ENCODE results near the gene VILL.

The VILL gene

DNA sequence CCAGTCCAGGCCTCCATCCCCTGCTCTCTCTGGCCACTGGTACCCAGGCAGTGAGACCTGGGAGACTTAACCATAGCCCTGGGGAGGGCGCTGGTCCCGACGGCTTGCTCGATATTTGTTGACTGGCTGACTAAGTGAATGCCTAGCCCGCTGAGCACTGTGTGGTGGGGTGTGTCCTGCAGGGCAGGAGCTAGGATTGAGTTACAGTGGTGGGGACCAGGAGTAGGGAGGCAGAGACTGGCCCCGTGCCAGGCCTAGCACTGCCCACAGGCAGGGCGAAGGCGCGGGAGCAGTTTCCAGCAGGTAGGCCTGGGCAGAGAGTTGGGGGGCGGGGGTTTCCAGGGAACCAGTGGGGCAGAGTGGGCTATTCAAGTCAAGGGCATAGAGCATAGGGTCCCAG lies at the start of gene VILL:
TSS of gene VILL (plus strand) at position 260 of the 400 bp plus-strand sequence. CDS start 2,887 bp downstream, outside the sequence.
- no peak for DNase-seq (ENCODE audit: low read depth in 2 of 2)

DNA sequence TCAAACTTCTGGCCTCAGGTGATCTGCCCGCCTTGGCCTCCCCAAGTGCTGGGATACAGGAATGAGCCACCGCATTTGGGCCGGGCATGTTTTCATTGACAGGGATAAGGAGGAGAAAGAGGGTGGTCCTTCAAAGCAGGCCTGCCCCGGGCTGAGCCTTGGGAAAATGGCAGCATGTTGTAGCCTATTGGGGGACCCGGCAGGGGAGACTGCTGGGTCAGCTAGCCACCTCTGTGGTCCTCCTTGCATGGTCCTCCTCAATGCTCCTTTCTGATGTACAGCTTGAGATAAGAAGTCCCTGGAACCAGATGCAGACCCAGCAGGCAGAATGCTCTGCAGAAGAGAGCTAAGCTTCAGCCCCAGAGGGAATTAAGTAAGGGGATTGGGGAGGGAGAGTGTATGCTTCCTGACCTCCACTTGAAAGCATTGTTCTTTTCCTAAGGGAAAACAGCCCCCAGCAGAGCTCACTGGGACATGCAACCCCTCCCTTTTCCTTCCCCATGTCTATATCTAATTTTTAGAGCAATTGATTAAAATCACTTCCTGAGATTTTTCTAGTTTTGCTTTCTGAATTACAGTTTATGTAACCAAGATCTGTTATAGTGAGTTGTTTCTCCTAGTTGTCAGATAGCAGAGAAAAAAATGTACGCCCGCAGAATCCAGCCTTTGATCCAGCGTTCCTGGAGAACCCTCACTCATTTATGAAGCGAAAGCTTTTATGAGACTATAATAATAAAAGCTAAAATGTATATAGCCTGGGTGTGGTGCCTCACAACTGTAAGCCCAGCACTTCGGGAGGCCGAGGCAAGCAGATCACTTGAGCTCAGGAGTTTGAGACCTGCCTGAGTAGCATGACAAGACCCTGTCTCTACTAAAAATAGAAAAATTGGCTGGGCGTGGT lies 48.7 kb upstream of the VILL start:
- no peak for DNase-seq (ENCODE audit: low read depth in 2 of 2)

DNA sequence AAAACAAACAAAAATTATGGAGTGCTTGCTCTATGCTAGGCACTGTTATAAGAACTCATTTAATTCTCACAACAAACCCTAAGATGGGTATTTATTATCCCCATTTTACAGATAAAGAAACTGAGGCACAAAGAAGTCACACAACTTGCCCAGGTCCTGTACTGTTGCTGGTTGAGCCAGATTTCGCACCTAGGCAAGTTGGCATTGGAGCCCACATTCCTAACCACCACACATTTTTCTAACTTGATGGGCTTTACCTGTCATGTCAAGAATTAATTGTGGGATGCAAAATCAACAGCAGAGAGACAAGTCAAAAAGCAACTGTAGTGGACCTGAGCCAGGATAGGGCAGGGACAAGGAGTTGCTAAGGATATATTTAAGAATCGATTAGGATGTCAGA lies 47.9 kb upstream of the VILL start:
- DNase-seq (ENCODE audit: low read depth in 2 of 2): no peak

DNA sequence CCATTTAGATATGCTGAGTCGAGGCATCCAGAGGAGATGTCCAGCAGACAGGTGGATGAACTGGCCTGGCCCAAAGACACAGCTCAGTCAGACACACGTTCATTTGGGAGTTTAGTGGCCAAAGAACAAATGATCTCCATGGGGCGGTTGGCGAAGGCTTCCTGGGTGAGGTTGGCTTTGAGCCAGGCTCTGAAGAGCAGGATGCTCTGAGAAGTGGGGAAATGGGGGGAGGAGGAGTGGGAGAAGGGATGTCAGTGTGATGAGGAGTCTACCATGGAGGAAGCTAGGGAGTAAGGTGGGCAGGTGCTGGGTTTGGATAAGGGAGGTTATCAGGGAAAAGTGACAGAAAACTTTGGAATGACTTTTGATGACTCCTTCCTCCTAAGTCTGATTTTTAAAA lies 47.5 kb upstream of the VILL start:
- no peak for DNase-seq (ENCODE audit: low read depth in 2 of 2)

DNA sequence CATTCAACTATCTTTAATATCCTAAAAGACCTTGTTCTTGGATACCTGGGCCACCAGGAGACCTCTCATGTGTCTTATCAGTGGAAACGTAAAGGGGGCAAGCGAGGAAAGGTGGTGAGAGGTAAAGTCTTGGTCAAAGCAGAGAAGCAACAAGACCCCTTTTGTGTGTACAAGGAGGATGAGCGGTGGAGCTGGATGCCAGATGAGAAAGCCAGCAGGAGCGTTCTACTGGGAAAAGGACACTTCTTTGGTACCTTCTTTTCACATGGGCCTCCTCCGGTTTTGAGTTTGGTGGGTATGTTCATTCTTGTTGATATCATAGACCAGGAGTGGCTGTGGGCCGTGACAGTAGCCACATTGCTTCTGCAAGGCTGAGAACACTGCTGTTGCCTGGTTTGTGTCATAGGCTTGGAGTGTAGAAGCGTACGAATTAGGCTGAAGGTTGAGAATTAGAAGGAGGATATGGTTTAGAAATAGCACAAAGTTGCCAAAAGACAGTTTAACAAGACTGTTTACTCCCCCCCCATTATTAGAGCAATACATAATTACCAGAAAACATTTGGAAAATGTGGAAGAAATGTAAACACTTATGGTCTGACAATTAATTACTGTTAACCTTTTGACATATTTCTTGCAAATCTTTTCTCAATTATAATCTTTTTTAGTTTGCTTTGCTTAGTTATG lies 46.8 kb upstream of the VILL start:
- DNase-seq (ENCODE audit: low read depth in 2 of 2): no peak

DNA sequence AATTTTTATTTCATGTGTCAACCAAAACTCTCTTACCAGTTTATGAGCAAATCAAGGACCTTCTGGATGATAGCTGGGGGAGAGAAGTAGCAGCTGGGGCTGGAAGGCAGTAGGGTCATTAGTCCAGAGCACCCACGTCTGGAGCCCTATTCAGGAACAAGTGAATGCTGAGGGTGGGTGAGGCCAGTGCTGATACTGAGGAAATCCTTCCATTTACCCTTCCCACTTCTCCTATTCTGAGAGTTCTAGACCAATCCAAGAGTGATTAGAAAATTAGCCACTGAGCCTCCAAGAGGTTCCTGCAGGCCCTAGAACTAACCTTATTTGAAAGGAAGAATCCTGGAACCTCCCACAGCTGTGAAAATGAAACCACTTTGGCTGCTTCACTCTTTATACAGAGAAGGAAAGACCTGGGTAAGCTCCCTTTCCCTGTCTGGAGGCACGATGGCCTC lies 46.2 kb upstream of the VILL start:
- no peak for DNase-seq (ENCODE audit: low read depth in 2 of 2)

DNA sequence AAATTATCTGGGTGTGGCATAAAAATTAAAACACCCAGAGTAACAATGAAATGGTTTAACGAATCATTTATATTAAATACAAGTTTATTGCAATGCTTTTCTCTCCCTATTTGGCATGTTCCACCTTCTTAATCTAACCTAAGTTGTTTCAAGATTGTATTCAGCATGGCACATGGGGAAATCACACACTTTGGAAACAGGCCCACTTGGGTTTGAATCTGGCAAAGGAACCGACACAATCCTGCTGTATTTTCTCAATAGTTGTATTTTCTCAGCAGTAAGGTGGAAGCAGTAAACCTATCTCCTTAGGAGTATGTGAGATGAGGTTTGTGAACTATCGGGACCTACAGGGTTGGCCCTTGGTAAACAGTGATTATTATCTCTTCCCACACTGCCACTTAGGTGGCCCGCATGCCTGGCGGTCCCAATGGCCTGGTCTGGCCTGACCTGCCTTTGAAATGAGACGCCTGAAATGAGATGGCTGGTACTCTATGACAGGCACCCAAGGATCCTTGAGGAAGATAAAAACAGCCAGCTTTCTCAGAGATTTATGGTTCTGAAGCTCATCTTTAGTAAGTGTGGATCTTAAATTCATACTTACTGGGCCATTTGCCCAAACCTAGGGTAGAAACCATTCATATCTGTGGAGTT lies 45.3 kb upstream of the VILL start:
- no peak for DNase-seq (ENCODE audit: low read depth in 2 of 2)

DNA sequence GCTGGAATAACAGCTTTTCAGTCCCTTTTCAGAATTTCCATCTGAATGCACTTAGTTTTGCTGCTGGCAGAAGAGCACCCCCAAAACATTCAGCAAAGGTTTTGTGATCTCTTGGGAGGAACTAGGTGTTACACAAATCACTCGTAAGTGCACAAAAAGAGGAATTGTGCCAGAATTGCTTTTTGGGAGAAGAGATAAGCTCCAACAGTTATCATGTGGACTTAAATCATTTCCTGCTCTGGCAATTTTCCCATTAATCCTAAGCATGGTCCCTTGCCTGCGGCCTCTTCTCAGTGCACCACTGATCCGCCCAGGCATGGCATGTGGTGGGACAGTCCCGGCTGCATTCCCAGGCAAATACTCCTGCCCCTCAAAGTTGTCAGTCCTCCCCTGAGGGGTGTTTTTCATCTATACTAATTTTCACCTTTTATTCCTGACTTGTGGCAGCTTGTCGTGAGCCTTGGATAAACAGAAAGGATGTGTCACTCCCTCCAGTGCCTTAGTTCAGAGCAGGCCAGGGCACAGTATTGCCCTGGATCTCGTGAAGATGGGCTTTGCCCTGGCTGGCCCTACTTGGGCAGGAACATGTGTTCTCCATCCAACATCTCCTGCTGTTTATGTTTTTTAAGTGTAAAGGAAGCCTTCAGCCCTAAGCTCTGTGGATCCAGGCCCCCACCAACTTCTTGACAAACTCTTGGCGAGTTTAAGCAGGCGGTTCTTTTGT lies 44.6 kb upstream of the VILL start:
- DNase-seq (ENCODE audit: low read depth in 2 of 2): no peak

DNA sequence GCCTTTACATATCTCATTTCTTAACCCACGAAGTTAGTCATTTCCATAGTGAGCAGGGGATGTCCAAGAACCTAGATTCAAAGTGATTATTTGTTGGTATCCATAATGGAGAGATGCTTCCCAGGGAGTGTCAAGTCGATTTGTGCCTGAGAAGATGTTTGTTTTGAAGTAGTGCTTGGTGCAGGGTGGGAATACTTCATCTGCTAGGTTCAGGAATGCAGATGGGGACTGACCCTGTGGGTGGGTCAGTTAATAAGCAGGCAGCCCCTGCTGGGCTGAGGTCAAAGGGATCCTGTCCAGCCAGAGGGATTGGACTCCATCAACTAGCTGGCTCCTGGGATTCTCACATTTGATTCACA lies 44.1 kb upstream of the VILL start:
- no peak for DNase-seq (ENCODE audit: low read depth in 2 of 2)

DNA sequence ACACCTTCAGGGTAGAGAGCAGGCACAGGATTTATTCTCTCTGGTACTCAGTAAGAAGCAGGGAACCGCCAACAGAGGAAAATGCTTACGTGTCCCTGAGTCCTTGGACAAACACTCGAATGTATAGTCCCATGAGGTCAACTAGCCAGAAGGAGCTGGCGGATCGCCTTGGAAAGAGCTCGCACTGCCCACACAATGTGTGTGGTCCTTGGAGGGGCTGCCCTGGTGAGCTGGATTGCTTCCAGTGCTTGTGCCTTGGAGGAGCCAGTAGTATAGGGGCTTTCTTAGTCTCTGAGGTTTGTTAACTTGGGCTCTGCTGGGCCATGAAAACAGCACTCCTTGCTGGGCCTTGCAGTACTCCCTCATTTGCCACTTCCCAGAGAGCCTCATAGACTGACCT lies 40.7 kb upstream of the VILL start:
- no peak for DNase-seq (ENCODE audit: low read depth in 2 of 2)

DNA sequence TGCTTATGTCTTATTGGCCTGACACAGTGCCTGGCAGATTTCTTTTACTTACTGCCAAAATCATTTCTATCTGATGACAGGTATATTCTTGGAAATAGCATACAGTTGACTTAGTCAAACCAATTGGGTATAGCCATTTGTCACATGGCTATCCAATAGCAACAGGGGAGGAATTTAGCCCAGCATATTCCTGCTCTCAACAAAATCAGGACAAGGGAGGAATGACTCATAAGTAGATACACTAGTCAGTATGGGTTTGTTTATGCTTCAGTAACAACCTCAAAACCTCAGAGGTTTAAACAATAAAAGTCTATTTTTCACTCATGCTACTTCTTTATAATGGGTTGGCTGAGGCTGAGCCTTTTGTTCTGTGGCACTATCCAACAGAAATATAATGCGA lies 38.0 kb upstream of the VILL start:
- DNase-seq (ENCODE audit: low read depth in 2 of 2): no peak

DNA sequence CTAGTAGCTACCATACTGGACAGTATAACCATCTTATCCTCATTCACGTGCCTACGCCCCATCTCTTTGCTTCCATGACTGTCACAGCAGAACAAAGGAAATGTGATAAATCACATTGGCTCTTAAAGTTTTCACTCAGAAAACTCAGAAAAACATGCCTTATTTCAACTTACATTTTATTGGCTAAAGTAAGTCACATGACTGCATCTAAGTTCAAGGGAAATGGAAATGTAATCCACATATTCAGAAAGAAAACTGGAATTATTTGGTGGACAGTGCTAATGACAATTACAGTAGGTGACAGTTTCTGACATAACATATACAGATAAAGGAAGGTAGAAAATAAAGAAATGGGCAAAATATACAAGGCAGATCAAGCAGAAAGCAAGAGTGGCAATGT lies 37.4 kb upstream of the VILL start:
- no peak for DNase-seq (ENCODE audit: low read depth in 2 of 2)

DNA sequence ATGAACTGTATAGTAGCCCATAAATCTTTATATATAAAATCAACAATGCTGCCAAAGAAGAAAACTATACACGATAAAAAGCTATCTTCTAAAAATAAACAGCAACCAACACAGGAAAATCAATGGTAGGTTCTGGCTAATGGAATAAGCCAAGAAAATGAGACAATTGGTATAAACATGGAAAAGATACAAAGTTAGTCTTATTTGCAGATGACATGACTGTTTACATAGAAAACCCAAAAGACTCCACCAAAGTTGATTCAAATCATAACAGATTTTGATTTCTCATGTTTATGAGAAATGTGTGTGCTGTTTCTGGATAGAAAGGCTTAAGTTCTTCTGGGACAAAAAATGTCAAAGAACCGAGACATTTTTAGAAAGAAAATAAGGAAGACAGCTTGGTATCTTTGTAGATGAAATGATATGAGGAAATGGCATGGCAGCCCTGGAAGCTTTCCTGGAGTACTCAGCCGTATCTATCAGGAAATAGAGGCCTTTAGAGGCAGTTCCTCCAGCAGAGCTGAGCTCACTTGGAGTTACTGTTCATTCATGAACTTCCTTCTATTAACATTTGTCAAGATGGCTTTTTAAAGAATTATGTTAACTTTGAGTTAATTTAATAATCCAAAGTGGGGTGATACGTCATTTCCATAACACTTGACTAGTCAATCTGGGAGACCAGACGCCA lies 36.7 kb upstream of the VILL start:
- no peak for DNase-seq (ENCODE audit: low read depth in 2 of 2)

DNA sequence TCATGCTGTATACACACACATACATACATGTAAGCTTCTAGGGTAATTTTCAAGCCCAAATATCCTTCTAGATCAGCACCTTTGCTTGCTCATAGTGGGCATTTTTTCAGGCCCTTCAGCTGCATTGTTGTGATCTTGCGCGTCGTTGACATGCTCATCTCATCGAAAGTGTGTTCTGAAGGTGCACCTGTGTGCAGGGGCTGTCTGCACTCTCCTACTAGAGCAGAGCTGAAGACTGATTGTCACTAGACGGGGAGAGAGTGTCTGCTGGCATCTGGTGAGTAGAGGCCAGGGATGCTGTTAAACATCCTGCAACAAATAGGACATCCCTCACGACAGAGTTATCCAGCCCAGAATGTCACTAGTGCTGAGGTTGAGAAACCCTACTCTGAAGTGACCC lies 35.7 kb upstream of the VILL start:
- DNase-seq (ENCODE audit: low read depth in 2 of 2): no peak

DNA sequence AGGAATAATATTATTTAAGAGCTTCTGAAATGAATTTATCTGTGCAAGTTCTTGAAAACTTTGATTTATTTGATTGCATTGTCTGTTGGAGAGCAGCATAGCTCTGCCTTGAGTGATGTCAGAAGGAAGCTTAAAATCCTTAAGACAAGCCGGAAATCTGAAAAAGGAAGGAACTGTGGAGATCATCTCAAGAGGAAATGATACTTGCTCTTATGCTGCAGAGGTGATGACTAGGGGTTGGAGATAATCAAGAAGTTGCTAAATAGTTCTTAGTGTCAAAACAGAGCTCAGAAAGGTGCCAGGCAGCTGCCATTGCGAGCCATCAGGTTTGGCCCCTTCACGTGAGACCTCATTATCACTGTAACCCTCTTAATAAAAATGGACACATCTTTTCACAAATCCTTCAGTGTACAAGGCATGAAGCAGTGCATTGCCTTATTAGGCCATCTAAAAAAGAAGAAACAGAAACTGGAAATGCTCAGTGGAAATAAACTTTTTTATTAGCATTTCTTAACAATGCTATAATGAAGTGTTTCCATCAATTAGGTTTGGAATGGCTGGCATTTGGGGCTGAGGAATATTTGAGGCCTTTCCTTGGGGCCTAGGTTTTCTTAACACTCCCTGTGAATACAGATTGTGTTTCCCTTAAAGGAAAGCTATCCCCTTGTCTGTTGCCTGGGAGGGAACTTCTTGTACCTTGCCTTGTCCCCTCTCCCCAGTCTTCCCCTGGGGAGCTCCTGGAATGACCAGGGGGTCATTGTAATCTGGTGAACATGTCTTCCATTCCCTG lies 34.5 kb upstream of the VILL start:
- DNase-seq (ENCODE audit: low read depth in 2 of 2): no peak

DNA sequence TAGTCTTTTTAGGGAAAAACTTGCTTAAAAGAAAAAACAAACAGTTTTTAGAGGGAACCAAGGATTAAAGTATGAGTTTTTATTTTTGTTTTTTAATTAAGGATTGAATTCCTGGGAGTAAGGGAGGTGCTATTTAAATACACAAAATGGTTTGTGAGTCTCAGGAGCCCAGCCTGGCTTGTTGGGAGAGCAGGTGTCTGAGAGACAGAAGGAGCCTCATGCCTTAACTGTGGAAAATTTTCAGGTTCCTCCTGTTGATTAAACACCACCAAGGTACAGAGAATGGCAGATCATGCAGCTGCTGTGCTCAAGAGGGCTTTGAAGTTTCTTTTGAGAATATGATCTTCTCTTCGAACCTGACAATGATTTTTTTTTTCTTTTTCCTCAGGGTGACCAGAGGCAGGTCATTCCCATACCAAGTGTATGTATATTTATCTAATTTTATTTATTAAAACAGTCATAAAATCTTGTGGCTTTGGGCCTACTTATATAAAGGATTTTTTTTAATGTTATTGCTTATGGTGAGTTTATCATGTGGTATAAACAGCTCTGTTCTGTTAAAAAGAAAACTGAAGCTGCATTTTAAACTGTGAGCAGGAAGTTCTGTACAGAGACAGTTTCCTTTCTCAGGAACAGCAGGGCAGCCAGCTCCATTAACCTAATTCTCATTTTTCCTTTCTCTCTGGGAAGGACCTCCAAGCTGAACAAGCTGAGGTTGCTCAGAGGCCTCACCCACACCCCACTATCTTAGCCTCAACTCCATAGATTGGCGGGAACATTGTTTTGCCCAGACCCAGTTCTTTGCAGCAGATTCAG lies 33.7 kb upstream of the VILL start:
- no peak for DNase-seq (ENCODE audit: low read depth in 2 of 2)

DNA sequence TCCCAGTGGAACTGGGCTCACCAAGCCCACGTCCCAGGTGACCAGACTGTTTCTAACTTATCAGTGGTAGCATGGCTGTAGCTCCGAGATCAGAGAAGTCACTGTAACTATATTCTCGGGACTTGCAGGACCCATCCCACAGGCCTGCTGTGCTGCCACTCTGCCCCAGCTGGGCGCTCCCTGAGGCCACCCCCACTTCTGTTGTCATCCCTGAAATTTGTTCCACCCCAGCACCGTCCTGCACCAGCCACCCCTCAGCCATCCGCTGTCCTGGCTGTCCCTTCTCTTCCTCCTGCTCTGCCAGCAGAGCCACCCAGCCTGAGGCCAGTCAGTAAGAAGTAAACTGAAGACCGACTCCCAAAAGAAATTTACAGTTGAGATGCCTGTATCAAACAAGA lies 33.0 kb upstream of the VILL start:
- no peak for DNase-seq (ENCODE audit: low read depth in 2 of 2)

DNA sequence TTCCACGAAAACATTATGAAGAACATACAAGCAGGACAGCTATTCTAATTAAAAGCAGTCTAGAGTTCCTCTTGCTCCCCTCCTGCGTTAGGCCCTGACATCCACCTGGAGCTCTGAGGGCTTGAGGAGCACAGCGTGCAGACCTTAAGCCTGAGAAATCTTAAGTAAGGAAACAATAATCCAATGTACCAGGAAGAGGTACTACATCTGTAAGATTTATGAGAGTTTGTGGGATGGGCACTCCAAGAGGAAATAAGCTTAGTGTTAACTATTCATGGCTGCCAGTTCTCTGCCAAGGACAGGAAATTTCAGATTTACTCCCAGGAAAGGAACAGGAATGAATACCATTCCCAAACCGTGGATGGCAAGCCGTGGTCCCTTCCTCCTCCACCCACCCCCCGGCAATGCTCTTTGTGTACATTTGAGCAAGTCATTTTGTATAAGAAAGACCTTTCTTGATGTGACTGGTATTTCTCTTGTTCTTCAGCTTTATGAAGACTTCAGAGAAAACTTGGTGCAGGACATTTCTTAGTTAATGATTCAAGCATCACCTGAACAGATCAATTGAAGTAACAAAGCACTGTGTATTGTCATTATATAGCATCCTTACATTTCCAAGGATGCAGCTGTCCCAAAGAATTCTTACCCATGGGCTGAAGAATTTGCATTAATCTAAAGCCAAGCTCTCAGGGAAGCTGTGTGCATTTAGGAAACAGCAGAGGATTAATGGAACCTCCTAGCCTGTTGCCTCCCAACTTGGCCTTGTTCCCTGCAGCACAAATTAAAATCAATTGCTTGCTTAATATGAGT lies 28.8 kb upstream of the VILL start:
- DNase-seq (ENCODE audit: low read depth in 2 of 2): no peak

DNA sequence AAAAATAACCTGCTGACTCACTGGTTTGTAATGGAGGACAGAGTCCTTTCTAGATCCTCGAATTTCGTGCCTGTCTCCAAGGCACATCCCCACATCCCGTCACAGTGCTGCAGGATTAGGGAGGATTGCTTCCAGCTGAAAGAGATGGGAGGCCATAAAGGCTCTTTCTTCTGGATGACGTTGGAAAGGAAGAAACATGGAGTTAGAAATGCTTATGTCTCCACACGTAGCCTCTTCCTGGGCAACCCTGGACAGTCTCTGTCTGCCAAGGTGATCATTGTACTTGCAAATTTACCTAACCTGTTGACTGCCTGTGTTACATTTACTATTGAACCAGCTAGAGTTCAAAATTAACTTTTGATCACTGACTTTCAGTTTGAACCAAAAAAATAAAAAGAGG lies 27.6 kb upstream of the VILL start:
- no peak for DNase-seq (ENCODE audit: low read depth in 2 of 2)

Measured in stimulated activated CD8-positive, alpha-beta memory T cell treated with anti-CD3 and anti-CD28 coated beads, Interleukin-15, amount 100 ng/mL, for 48 hours (primary cell).